H9 (cell line): ENCODE measurements around the gene ABHD4. TPM values are rescaled to one million over a fixed set of nuclear protein-coding genes. Genes with fewer than 3 reads are reported as not detected.

Experiments
- DNase-seq: peaks from one replicate; pipeline ENCODE4 v3.0.0-alpha.2; 2017
- H2AFZ ChIP-seq: one replicate; pipeline ENCODE4 v1.6.1; 2013; ENCODE audit warnings: mild to moderate bottlenecking, low read length, control low read depth, moderate library complexity
- H2AK5ac ChIP-seq: 2 replicates; pipeline ENCODE4 v1.6.1; 2013; ENCODE audit warnings: low read length, control low read depth, mixed read lengths; ENCODE audit not compliant: insufficient read length
- H2BK120ac ChIP-seq: one replicate; pipeline ENCODE4 v1.6.1; 2013; ENCODE audit warnings: low read depth, mild to moderate bottlenecking, low read length, control low read depth, inconsistent platforms; ENCODE audit not compliant: poor library complexity, severe bottlenecking
- H2BK12ac ChIP-seq: 2 replicates; pipeline ENCODE4 v1.6.1; 2013; ENCODE audit warnings: low read length, control low read depth, mixed read lengths, low read depth; ENCODE audit not compliant: insufficient read length
- H2BK15ac ChIP-seq: 2 replicates; pipeline ENCODE4 v1.6.1; 2013; ENCODE audit warnings: low read depth, low read length, control low read depth
- H2BK20ac ChIP-seq: one replicate; pipeline ENCODE4 v1.6.1; 2013; ENCODE audit warnings: low read depth, mild to moderate bottlenecking, low read length, control low read depth, inconsistent platforms; ENCODE audit not compliant: poor library complexity, severe bottlenecking
- H2BK5ac ChIP-seq: 2 replicates; pipeline ENCODE4 v1.6.1; 2013; ENCODE audit warnings: low read length, control low read depth, mixed read lengths; ENCODE audit not compliant: insufficient read length
- H3K14ac ChIP-seq: 2 replicates; pipeline ENCODE4 v1.6.1; 2013; ENCODE audit warnings: low read length, control low read depth; ENCODE audit not compliant: insufficient read depth
- H3K18ac ChIP-seq: 2 replicates; pipeline ENCODE4 v1.6.1; 2013; ENCODE audit warnings: low read depth, mild to moderate bottlenecking, mixed read lengths, low read length, control low read depth; ENCODE audit not compliant: insufficient read length
- H3K23ac ChIP-seq: 2 replicates; pipeline ENCODE4 v1.6.1; 2013; ENCODE audit warnings: low read length, control low read depth, mixed read lengths, low read depth; ENCODE audit not compliant: insufficient read length
- H3K23me2 ChIP-seq: 2 replicates; pipeline ENCODE4 v1.6.1; 2013; ENCODE audit warnings: low read depth, mild to moderate bottlenecking, mixed read lengths, low read length, control low read depth; ENCODE audit not compliant: insufficient read length, poor library complexity, severe bottlenecking
- H3K27ac ChIP-seq: 2 replicates; pipeline ENCODE4 v1.5.1; 2013; ENCODE audit warnings: low read length, control low read depth, mixed read lengths, low read depth; ENCODE audit not compliant: insufficient read length
- H3K27me3 ChIP-seq: 2 replicates; pipeline ENCODE4 v1.6.1; 2013; ENCODE audit warnings: low read length, control low read depth, inconsistent platforms; ENCODE audit not compliant: insufficient read depth
- H3K4ac ChIP-seq: 2 replicates; pipeline ENCODE4 v1.6.1; 2013; ENCODE audit warnings: low read depth, mild to moderate bottlenecking, control low read depth, inconsistent platforms, low read length, moderate library complexity
- H3K4me1 ChIP-seq: 2 replicates; pipeline ENCODE4 v1.6.1; 2013; ENCODE audit warnings: low read length, control low read depth, inconsistent platforms; ENCODE audit not compliant: insufficient read depth
- H3K4me2 ChIP-seq: 2 replicates; pipeline ENCODE4 v1.6.1; 2013; ENCODE audit warnings: low read length, control low read depth, mixed read lengths; ENCODE audit not compliant: insufficient read length, insufficient read depth
- H3K56ac ChIP-seq: 2 replicates; pipeline ENCODE4 v1.6.1; 2013; ENCODE audit warnings: low read depth, mild to moderate bottlenecking, mixed read lengths, low read length, control low read depth; ENCODE audit not compliant: insufficient read length
- H3K79me1 ChIP-seq: 2 replicates; pipeline ENCODE4 v1.6.1; 2013; ENCODE audit warnings: low read depth, mild to moderate bottlenecking, moderate library complexity, low read length, control low read depth, inconsistent platforms; ENCODE audit not compliant: insufficient read depth, poor library complexity, severe bottlenecking
- H3K79me2 ChIP-seq: 2 replicates; pipeline ENCODE4 v1.6.1; 2013; ENCODE audit warnings: low read length, control low read depth, inconsistent platforms; ENCODE audit not compliant: insufficient read depth
- H3K9ac ChIP-seq: 2 replicates; pipeline ENCODE4 v1.6.1; 2013; ENCODE audit warnings: low read length, control low read depth, mixed read lengths; ENCODE audit not compliant: insufficient read length; ENCODE audit errors: extremely low read depth
- H3K9me3 ChIP-seq: one replicate; pipeline ENCODE4 v1.6.1; 2013; ENCODE audit warnings: low read depth, low read length, inconsistent platforms; ENCODE audit not compliant: control insufficient read depth
- H3T11ph ChIP-seq: one replicate; pipeline ENCODE4 v1.6.1; 2013; ENCODE audit warnings: mild to moderate bottlenecking, low read length, control low read depth, inconsistent platforms
- H4K20me1 ChIP-seq: one replicate; pipeline ENCODE4 v1.6.1; 2013; ENCODE audit not compliant: control insufficient read depth, insufficient read length, insufficient read depth
- H4K5ac ChIP-seq: 2 replicates; pipeline ENCODE4 v1.6.1; 2013; ENCODE audit warnings: low read depth, mild to moderate bottlenecking, mixed read lengths, low read length, control low read depth; ENCODE audit not compliant: insufficient read length
- H4K8ac ChIP-seq: replicated peaks from 2 replicates; pipeline ENCODE4 v1.6.1; 2013; ENCODE audit warnings: low read length, control low read depth, mixed read lengths, low read depth; ENCODE audit not compliant: insufficient read length
- H4K91ac ChIP-seq: 2 replicates; pipeline ENCODE4 v1.6.1; 2013; ENCODE audit warnings: low read depth, mild to moderate bottlenecking, moderate library complexity, mixed read lengths, low read length, control low read depth; ENCODE audit not compliant: insufficient read length
- H3K27ac Mint-ChIP-seq, 3 experiments: 2 replicates in 2 of 3; 3 replicates in 1 of 3; pipeline ENCODE4 v1.8.0; 2020 to 2021; ENCODE audit warnings: mixed read lengths in 3 of 3, mild to moderate bottlenecking in 1 of 3, moderate library complexity in 1 of 3
- H3K27me3 Mint-ChIP-seq: 2 replicates; pipeline ENCODE4 v1.8.0; 2021; ENCODE audit warnings: low read depth, mild to moderate bottlenecking, moderate library complexity, mixed read lengths
- H3K36me3 Mint-ChIP-seq, 3 experiments: 2 replicates in 2 of 3; 3 replicates in 1 of 3; pipeline ENCODE4 v1.8.0; 2020 to 2021; ENCODE audit warnings: low read depth in 3 of 3, mixed read lengths in 3 of 3; ENCODE audit not compliant: insufficient read depth in 1 of 3
- H3K4me1 Mint-ChIP-seq, 2 experiments: 2 replicates each; pipeline ENCODE4 v1.8.0; 2020; ENCODE audit warnings: mixed read lengths in 2 of 2
- H3K4me3 Mint-ChIP-seq, 2 experiments: 2 replicates in 1 of 2; 3 replicates in 1 of 2; pipeline ENCODE4 v1.8.0; 2020 to 2021; ENCODE audit warnings: mild to moderate bottlenecking in 2 of 2, mixed read lengths in 2 of 2, moderate library complexity in 1 of 2
- H3K9me3 Mint-ChIP-seq, 2 experiments: 2 replicates in 1 of 2; 3 replicates in 1 of 2; pipeline ENCODE4 v1.8.0; 2020; ENCODE audit warnings: mild to moderate bottlenecking in 2 of 2, mixed read lengths in 2 of 2, moderate library complexity in 1 of 2
- WGBS: extraction: QIAGEN DNeasy Blood & Tissue Kit; methylation state at CpG from one replicate; pipeline ENCODE4 v1.1.7; 2013; ENCODE audit warnings: missing lambda C conversion rate, low lambda C conversion rate, mixed read lengths; ENCODE audit not compliant: insufficient read length; ENCODE audit errors: extremely low coverage; 5-methylcytosine and 5-hydroxymethylcytosine counted together
- total RNA-seq: library from RNA; stranded (reverse); gene quantifications from 2 replicates; pipeline ENCODE4 v1.2.1, GENCODE V29; 2021
- TF ChIP-seq, protein P1 (sequence below): fragments of 200-600 bp; sonication (generic); conservative IDR thresholded peaks from 3 replicates; pipeline ENCODE4 v1.8.0; 2021; ENCODE audit warnings: antibody characterized with exemption, mild to moderate bottlenecking

The ABHD4 gene
- total RNA-seq, 1 experiment from 2014 or later = 21.8 TPM

DNA sequence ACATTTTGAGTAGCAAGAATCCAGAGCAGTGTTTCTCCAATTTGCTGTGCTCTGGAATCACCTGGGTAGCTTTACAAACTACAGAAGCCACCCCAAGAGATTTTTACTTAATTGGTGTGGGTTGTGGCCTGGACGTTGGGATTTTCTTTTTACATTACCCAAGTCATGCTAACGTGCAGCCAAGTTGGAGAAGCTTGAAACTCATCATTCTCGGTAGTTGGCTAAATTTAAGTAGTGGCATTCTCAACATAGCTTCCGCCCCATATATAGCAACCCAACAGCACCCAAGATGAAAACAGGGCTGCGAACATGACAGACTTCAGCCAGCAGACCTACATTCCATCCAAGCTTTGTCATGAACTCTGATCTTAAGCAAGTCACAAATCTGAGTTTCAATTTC, 34.1 kb upstream of the ABHD4 start:
- no peak overlapping the region for H3K23ac ChIP-seq
- no peak for DNase-seq
- H2AFZ ChIP-seq = no peak overlapping the region
- H3K79me2 ChIP-seq = no peaks in the 10 kb centered on the region
- no peak overlapping the region for H2BK120ac ChIP-seq
- H3K27me3 ChIP-seq = no peaks in the 10 kb centered on the region
- no peak overlapping the region for H4K5ac ChIP-seq
- H3K27ac ChIP-seq = no peak overlapping the region
- no peaks in the 10 kb centered on the region for H3K4me1 ChIP-seq
- no peaks in the 10 kb centered on the region for H4K20me1 ChIP-seq
- no peak overlapping the region for H4K91ac ChIP-seq
- no peaks in the 10 kb centered on the region for H3K27me3 Mint-ChIP-seq
- no peak overlapping the region for H4K8ac ChIP-seq
- no peak overlapping the region for H3K56ac ChIP-seq
- H3K9me3 Mint-ChIP-seq = no peaks in the 10 kb centered on the region; a peak in 2 of 5 replicates
- H2AK5ac ChIP-seq = no peak overlapping the region
- no CpG with 5 or more reads among the region's 5 CpGs for WGBS
- no peak overlapping the region for H3K14ac ChIP-seq
- H3K4me3 Mint-ChIP-seq = no peak overlapping the region
- no peak overlapping the region for H2BK15ac ChIP-seq
- TF ChIP-seq, protein P1, sequence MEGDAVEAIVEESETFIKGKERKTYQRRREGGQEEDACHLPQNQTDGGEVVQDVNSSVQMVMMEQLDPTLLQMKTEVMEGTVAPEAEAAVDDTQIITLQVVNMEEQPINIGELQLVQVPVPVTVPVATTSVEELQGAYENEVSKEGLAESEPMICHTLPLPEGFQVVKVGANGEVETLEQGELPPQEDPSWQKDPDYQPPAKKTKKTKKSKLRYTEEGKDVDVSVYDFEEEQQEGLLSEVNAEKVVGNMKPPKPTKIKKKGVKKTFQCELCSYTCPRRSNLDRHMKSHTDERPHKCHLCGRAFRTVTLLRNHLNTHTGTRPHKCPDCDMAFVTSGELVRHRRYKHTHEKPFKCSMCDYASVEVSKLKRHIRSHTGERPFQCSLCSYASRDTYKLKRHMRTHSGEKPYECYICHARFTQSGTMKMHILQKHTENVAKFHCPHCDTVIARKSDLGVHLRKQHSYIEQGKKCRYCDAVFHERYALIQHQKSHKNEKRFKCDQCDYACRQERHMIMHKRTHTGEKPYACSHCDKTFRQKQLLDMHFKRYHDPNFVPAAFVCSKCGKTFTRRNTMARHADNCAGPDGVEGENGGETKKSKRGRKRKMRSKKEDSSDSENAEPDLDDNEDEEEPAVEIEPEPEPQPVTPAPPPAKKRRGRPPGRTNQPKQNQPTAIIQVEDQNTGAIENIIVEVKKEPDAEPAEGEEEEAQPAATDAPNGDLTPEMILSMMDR = no peak
- no peak overlapping the region for H3K9ac ChIP-seq
- H3K79me1 ChIP-seq = peaks cover 2% of the 10 kb centered on the region
- H3K9me3 ChIP-seq = no peaks in the 10 kb centered on the region
- peaks cover 1 to 36% (median 16%) of the 10 kb centered on the region in 3 experiments; a peak in 6 of 7 replicates for H3K36me3 Mint-ChIP-seq
- no peak overlapping the region for H3K18ac ChIP-seq
- H3K23me2 ChIP-seq = no peaks in the 10 kb centered on the region
- H2BK5ac ChIP-seq = no peak overlapping the region
- no peak overlapping the region for H3K27ac Mint-ChIP-seq
- no peak overlapping the region for H3T11ph ChIP-seq
- peaks cover 23 to 25% of the 10 kb centered on the region in 2 experiments for H3K4me1 Mint-ChIP-seq
- no peak overlapping the region for H2BK20ac ChIP-seq
- no peak overlapping the region for H3K4ac ChIP-seq
- H3K4me2 ChIP-seq = no peak overlapping the region
- H2BK12ac ChIP-seq = no peak overlapping the region
